Measurements from ENCODE around the gene RBM42.

Gene RBM42

GRCh38 chr19:35623327-35624010 is 5.4 kb upstream of the RBM42 start:
- Histone ChIP-seq H4K12ac (ENCODE audit: low read depth, low read length) (no peak overlapping the region), H3K9me3 (ENCODE audit: insufficient read depth, low read depth, low read length) (no peaks in the 10 kb centered on the region), H3K4me2 (ENCODE audit: low read length) (no peak overlapping the region), H2BK12ac (ENCODE audit: low read length) (no peak overlapping the region), H3K18ac (ENCODE audit: low read length) (no peak overlapping the region), H4K91ac (ENCODE audit: low read depth, low read length) (no peak overlapping the region), H2AFZ (ENCODE audit: insufficient read depth, low read length, poor library complexity) (no peak overlapping the region), H3K79me1 (ENCODE audit: low read length) (no peaks in the 10 kb centered on the region), H3K14ac (ENCODE audit: low read length) (no peak overlapping the region), H3K4me1 (ENCODE audit: control insufficient read depth in 1 of 2, insufficient read depth in 2 of 2, low read length in 2 of 2) (no peaks in the 10 kb centered on the region), H3K4ac (ENCODE audit: low read depth, low read length) (no peak overlapping the region), H3K36me3 (ENCODE audit: control insufficient read depth in 1 of 2, insufficient read depth in 2 of 2, low read length in 2 of 2) (peaks cover 20 to 27% of the 10 kb centered on the region in 2 experiments), H3K27ac (ENCODE audit: low read depth, low read length) (no peak overlapping the region), H2BK120ac (ENCODE audit: insufficient read depth, low read length, poor library complexity) (no peak overlapping the region), H3K9ac (ENCODE audit: low read length) (no peak overlapping the region), H2BK5ac (ENCODE audit: low read depth, low read length, poor library complexity) (no peak overlapping the region), H3K79me2 (ENCODE audit: control insufficient read depth, insufficient read depth, low read length, poor library complexity) (no peaks in the 10 kb centered on the region), H3K23ac (ENCODE audit: low read length) (no peak overlapping the region), H4K8ac (ENCODE audit: low read depth, low read length) (no peak overlapping the region), H2AK5ac (ENCODE audit: low read length) (no peak overlapping the region), H3K27me3 (ENCODE audit: insufficient read depth, low read length) (no peaks in the 10 kb centered on the region), H3K4me3 (ENCODE audit: low read depth, low read length) (no peak overlapping the region)
- WGBS (ENCODE audit: extremely low coverage, insufficient coverage, insufficient read length) = no CpG with 5 or more reads among the region's 6 CpGs
- DNase-seq = no peak

- peaks cover 3 to 4% of the 10 kb centered on the region in 2 experiments for H3K4me1 ChIP-seq (ENCODE audit: control insufficient read depth in 1 of 2, insufficient read depth in 2 of 2, low read length in 2 of 2)
- H3K36me3 ChIP-seq (ENCODE audit: control insufficient read depth in 1 of 2, insufficient read depth in 2 of 2, low read length in 2 of 2) = peaks cover 25 to 28% of the 10 kb centered on the region in 2 experiments
- peak overlapping the region; percentile 73 for H3K27ac ChIP-seq (ENCODE audit: low read depth, low read length)
- DNase-seq = no peak
- H2BK5ac ChIP-seq (ENCODE audit: low read depth, low read length, poor library complexity) = peak overlapping the region; percentile 17
- no peaks in the 10 kb centered on the region for H3K27me3 ChIP-seq (ENCODE audit: insufficient read depth, low read length)
- H2AK5ac ChIP-seq (ENCODE audit: low read length) = no peak overlapping the region
- peak overlapping the region; percentile 71 for H4K12ac ChIP-seq (ENCODE audit: low read depth, low read length)
- no peak overlapping the region for H3K23ac ChIP-seq (ENCODE audit: low read length)
- peak overlapping the region; percentile 21 for H2BK120ac ChIP-seq (ENCODE audit: insufficient read depth, low read length, poor library complexity)
- H2AFZ ChIP-seq (ENCODE audit: insufficient read depth, low read length, poor library complexity) = peak overlapping the region; percentile 26
- WGBS (ENCODE audit: extremely low coverage, insufficient coverage, insufficient read length) = no CpG with 5 or more reads among the region's 9 CpGs
- peaks cover 2% of the 10 kb centered on the region for H3K79me1 ChIP-seq (ENCODE audit: low read length)
- H2BK12ac ChIP-seq (ENCODE audit: low read length) = no peak overlapping the region
- peaks cover 6% of the 10 kb centered on the region for H3K79me2 ChIP-seq (ENCODE audit: control insufficient read depth, insufficient read depth, low read length, poor library complexity)
- peak overlapping the region; percentile 16 for H3K14ac ChIP-seq (ENCODE audit: low read length)
- H3K9me3 ChIP-seq (ENCODE audit: insufficient read depth, low read depth, low read length) = no peaks in the 10 kb centered on the region
- peak overlapping the region; percentile 93 for H4K8ac ChIP-seq (ENCODE audit: low read depth, low read length)
- H3K4me3 ChIP-seq (ENCODE audit: low read depth, low read length) = peak overlapping the region; percentile 72
- H3K9ac ChIP-seq (ENCODE audit: low read length) = peak overlapping the region; percentile 91
- H3K18ac ChIP-seq (ENCODE audit: low read length) = peak overlapping the region; percentile 22
- peak overlapping the region; percentile 36 for H4K91ac ChIP-seq (ENCODE audit: low read depth, low read length)
- peak overlapping the region; percentile 87 for H3K4me2 ChIP-seq (ENCODE audit: low read length)
- H3K4ac ChIP-seq (ENCODE audit: low read depth, low read length) = no peak overlapping the region
Measured at GRCh38 chr19:35628264-35628564, 622 bp upstream of the RBM42 start.

GRCh38 chr19:35629332-35629633 is 447 bp downstream of the RBM42 start:
- peak overlapping the region; percentile 81 for H3K4ac ChIP-seq (ENCODE audit: low read depth, low read length)
- peak overlapping the region; percentile 46 for H2AFZ ChIP-seq (ENCODE audit: insufficient read depth, low read length, poor library complexity)
- H4K12ac ChIP-seq (ENCODE audit: low read depth, low read length) = peak overlapping the region; percentile 73
- peak overlapping the region; percentile 97 for H3K9ac ChIP-seq (ENCODE audit: low read length)
- peaks cover 6% of the 10 kb centered on the region for H3K79me2 ChIP-seq (ENCODE audit: control insufficient read depth, insufficient read depth, low read length, poor library complexity)
- no peak overlapping the region for H2BK5ac ChIP-seq (ENCODE audit: low read depth, low read length, poor library complexity)
- H3K36me3 ChIP-seq (ENCODE audit: control insufficient read depth in 1 of 2, insufficient read depth in 2 of 2, low read length in 2 of 2) = peaks cover 36 to 38% of the 10 kb centered on the region in 2 experiments
- no peak for DNase-seq
- H3K79me1 ChIP-seq (ENCODE audit: low read length) = peaks cover 2% of the 10 kb centered on the region
- H2BK12ac ChIP-seq (ENCODE audit: low read length) = peak overlapping the region; percentile 15
- peak overlapping the region; percentile 61 for H4K91ac ChIP-seq (ENCODE audit: low read depth, low read length)
- peak overlapping the region; percentile 95 for H4K8ac ChIP-seq (ENCODE audit: low read depth, low read length)
- H3K9me3 ChIP-seq (ENCODE audit: insufficient read depth, low read depth, low read length) = no peaks in the 10 kb centered on the region
- peak overlapping the region; percentile 70 for H2AK5ac ChIP-seq (ENCODE audit: low read length)
- no peak overlapping the region for H3K27ac ChIP-seq (ENCODE audit: low read depth, low read length)
- H3K14ac ChIP-seq (ENCODE audit: low read length) = peak overlapping the region; percentile 56
- H2BK120ac ChIP-seq (ENCODE audit: insufficient read depth, low read length, poor library complexity) = peak overlapping the region; percentile 40
- no peak overlapping the region for H3K23ac ChIP-seq (ENCODE audit: low read length)
- H3K18ac ChIP-seq (ENCODE audit: low read length) = peak overlapping the region; percentile 52
- peaks cover 3 to 4% of the 10 kb centered on the region in 2 experiments for H3K4me1 ChIP-seq (ENCODE audit: control insufficient read depth in 1 of 2, insufficient read depth in 2 of 2, low read length in 2 of 2)
- WGBS (ENCODE audit: extremely low coverage, insufficient coverage, insufficient read length) = no CpG with 5 or more reads among the region's 15 CpGs
- no peaks in the 10 kb centered on the region for H3K27me3 ChIP-seq (ENCODE audit: insufficient read depth, low read length)
- H3K4me2 ChIP-seq (ENCODE audit: low read length) = peak overlapping the region; percentile 98
- H3K4me3 ChIP-seq (ENCODE audit: low read depth, low read length) = peak overlapping the region; percentile 85

GRCh38 chr19:35633727-35634440 is 5.0 kb downstream of the RBM42 start:
- Histone ChIP-seq H2BK120ac (ENCODE audit: insufficient read depth, low read length, poor library complexity) (no peak overlapping the region), H3K36me3 (ENCODE audit: control insufficient read depth in 1 of 2, insufficient read depth in 2 of 2, low read length in 2 of 2) (peaks cover 66 to 71% of the 10 kb centered on the region in 2 experiments), H4K12ac (ENCODE audit: low read depth, low read length) (no peak overlapping the region), H2BK12ac (ENCODE audit: low read length) (no peak overlapping the region), H2AFZ (ENCODE audit: insufficient read depth, low read length, poor library complexity) (no peak overlapping the region), H2BK5ac (ENCODE audit: low read depth, low read length, poor library complexity) (no peak overlapping the region), H3K79me2 (ENCODE audit: control insufficient read depth, insufficient read depth, low read length, poor library complexity) (peaks cover 6% of the 10 kb centered on the region), H3K27me3 (ENCODE audit: insufficient read depth, low read length) (no peaks in the 10 kb centered on the region), H3K9me3 (ENCODE audit: insufficient read depth, low read depth, low read length) (no peaks in the 10 kb centered on the region), H3K79me1 (ENCODE audit: low read length) (peaks cover 2% of the 10 kb centered on the region), H4K91ac (ENCODE audit: low read depth, low read length) (no peak overlapping the region), H3K18ac (ENCODE audit: low read length) (no peak overlapping the region), H3K4ac (ENCODE audit: low read depth, low read length) (no peak overlapping the region), H3K23ac (ENCODE audit: low read length) (no peak overlapping the region), H3K4me3 (ENCODE audit: low read depth, low read length) (no peak overlapping the region), H3K14ac (ENCODE audit: low read length) (no peak overlapping the region), H3K9ac (ENCODE audit: low read length) (no peak overlapping the region), H3K27ac (ENCODE audit: low read depth, low read length) (no peak overlapping the region), H3K4me2 (ENCODE audit: low read length) (no peak overlapping the region), H3K4me1 (ENCODE audit: control insufficient read depth in 1 of 2, insufficient read depth in 2 of 2, low read length in 2 of 2) (peaks cover 4 to 6% of the 10 kb centered on the region in 2 experiments), H2AK5ac (ENCODE audit: low read length) (no peak overlapping the region), H4K8ac (ENCODE audit: low read depth, low read length) (no peak overlapping the region)
- no peak for DNase-seq
- WGBS (ENCODE audit: extremely low coverage, insufficient coverage, insufficient read length) = no CpG with 5 or more reads among the region's 29 CpGs
